Spleen (tissue), 11 donors: Measurements from ENCODE around the gene ANKRD17. TPM values are rescaled to one million over a fixed set of nuclear protein-coding genes. Genes with fewer than 3 reads are reported as not detected.
A peak's percentile ranks its signal among the peaks of the same experiment; 100 is the strongest.

Experiments
- DNase-seq: peaks from one replicate; pipeline ENCODE4 v3.0.0-alpha.2; 2020
- H3K27ac ChIP-seq, 8 donors: fragments of 200-600 bp; sonication (generic) in 7 of 8; 1 replicate in 4 of 8; 2 replicates in 4 of 8; pipeline versions ENCODE4 v1.5.0 to v1.8.0; 2016 to 2021; ENCODE audit warnings: inconsistent platforms in 4 of 8, mild to moderate bottlenecking in 4 of 8, moderate library complexity in 1 of 8
- H3K27me3 ChIP-seq, 7 donors: fragments of 200-600 bp; sonication (generic) in 6 of 7; replicated peaks in 1 of 7; 1 replicate in 4 of 7; 2 replicates in 3 of 7; pipeline versions ENCODE4 v1.5.0 to v1.8.0; 2016 to 2021; ENCODE audit warnings: inconsistent platforms in 3 of 7, mild to moderate bottlenecking in 1 of 7
- H3K36me3 ChIP-seq, 6 donors: fragments of 200-600 bp; sonication (generic) in 5 of 6; 1 replicate in 4 of 6; 2 replicates in 2 of 6; pipeline versions ENCODE4 v1.5.0 to v1.8.0; 2016 to 2021; ENCODE audit warnings: inconsistent platforms in 2 of 6
- H3K4me1 ChIP-seq, 6 donors: fragments of 200-600 bp; sonication (generic) in 5 of 6; 1 replicate in 3 of 6; 2 replicates in 3 of 6; pipeline versions ENCODE4 v1.5.0 to v1.8.0; 2016 to 2021; ENCODE audit warnings: inconsistent platforms in 3 of 6
- H3K4me3 ChIP-seq, 8 donors: fragments of 200-600 bp; sonication (generic) in 7 of 8; 1 replicate in 4 of 8; 2 replicates in 4 of 8; pipeline versions ENCODE4 v1.5.0 to v1.8.0; 2016 to 2021; ENCODE audit warnings: inconsistent platforms in 4 of 8, mild to moderate bottlenecking in 4 of 8, moderate library complexity in 2 of 8
- H3K9me3 ChIP-seq, 8 donors: fragments of 200-600 bp; sonication (generic) in 7 of 8; 1 replicate in 4 of 8; 2 replicates in 4 of 8; pipeline versions ENCODE4 v1.5.0 to v1.8.0; 2016 to 2021; ENCODE audit warnings: inconsistent platforms in 4 of 8
- CTCF ChIP-seq, 11 experiments: fragments of 200-600 bp in 7 of 11; fragments of 450-650 bp in 4 of 11; sonication (generic) in 4 of 11; IDR thresholded peaks in 8 of 11; conservative IDR thresholded peaks in 3 of 11; 1 replicate in 7 of 11; 2 replicates in 4 of 11; pipeline versions ENCODE4 v1.4.0 to v1.8.0; 2016 to 2021; ENCODE audit warnings: antibody characterized with exemption in 11 of 11, inconsistent platforms in 4 of 11, mild to moderate bottlenecking in 1 of 11
- POLR2A ChIP-seq, 3 donors: fragments of 450-650 bp; IDR thresholded peaks; one replicate each; pipeline ENCODE4 v1.5.1; 2017; ENCODE audit warnings: antibody characterized with exemption in 3 of 3, mild to moderate bottlenecking in 1 of 3
- POLR2AphosphoS5 ChIP-seq, 3 donors: sonication (generic); formaldehyde crosslinking; IDR thresholded peaks; one replicate each; pipeline ENCODE4 v1.5.1; 2017; ENCODE audit warnings: antibody characterized with exemption in 3 of 3
- WGBS, 5 donors: extraction: QIAGEN DNeasy Blood & Tissue Kit in 3 of 5; methylation state at CpG; one replicate each; pipeline versions ENCODE4 v1.1.5 to v1.1.7; 2013 to 2018; 5-methylcytosine and 5-hydroxymethylcytosine counted together
- intact Hi-C: fragments of 100-400 bp; cut with DNase I; formaldehyde crosslinking; loops from one replicate; pipeline ENCODE4 v1.15.0; 2023; ENCODE audit warnings: low total_unique reads
- polyA plus RNA-seq, 3 donors: library from polyadenylated mRNA; stranded (reverse); fragments of 200-250 nt; gene quantifications; one replicate each; pipeline ENCODE4 v1.2.1, GENCODE V29; 2013
- total RNA-seq, 7 donors: library from RNA; depleted of rRNA in 3 of 7; stranded (reverse); fragments of >200 nt in 3 of 7; fragmentation: NEBNext Ultra II Directional in 4 of 7; extraction: Animal tissue kit (Norgen Biotek cat#: 25700) in 4 of 7; gene quantifications; one replicate each; pipeline versions ENCODE4 v1.1.0 to v1.2.1, GENCODE V29; 2016 to 2021
- donor health status: healthy with polysubstance abuse.
- donor health status: DM: no; HTN: no; CAD: no; lungs with moderate emphysema.
- donor health status: DM: no; HTN: no; CAD: no.
- donor health status: Bipolar disorder and iron deficiency.
- donor health status: healthy.
- donor health status: DM: no; HTN: no; CAD: no.
- donor health status: DM: yes; HTN: yes; CAD: no.

The ANKRD17 gene
- total and polyA plus RNA-seq, 10 donors: 7.1 to 71.5 (median 60.0) TPM

DNA sequence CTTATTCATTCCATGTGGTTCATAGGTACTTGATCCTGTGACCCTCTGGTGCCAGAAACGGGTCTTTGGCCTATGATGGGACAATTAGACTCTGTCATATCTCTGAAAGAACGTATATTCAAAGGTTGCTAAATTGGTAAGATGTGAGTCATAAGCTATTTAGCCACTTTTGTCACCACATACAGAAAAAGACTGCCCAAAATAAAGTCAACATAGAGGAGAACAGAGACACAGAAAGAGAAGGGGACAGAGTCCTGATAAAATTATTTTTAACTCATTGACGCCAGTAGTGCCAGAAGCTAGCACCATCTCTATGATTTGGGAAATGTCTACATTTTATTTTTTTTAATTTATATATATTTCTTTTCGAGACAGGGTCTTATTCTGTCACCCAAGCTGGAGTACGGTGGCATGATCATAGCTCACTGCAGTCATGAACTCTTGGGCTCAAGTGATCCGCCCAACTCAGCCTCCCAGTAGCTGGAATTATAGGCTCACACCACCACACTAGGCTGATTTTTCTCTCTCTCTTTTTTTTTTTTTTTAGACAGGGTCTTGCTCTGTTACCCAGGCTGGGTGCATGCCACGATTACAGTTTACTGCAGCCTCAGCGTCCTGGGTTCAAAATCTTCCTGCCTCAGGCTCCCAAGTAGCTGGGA is 96.9 kb downstream of the ANKRD17 start:
- Histone ChIP-seq H3K4me3 (no peak overlapping the region), H3K9me3 (peaks cover 0 to 12% (median 10%) of the 10 kb centered on the region in 8 donors), H3K4me1 (no peaks in the 10 kb centered on the region), H3K27ac (no peak overlapping the region), H3K36me3 (peaks cover 0 to 96% (median 38%) of the 10 kb centered on the region in 6 donors), H3K27me3 (no peaks in the 10 kb centered on the region)
- no peak for TF ChIP-seq CTCF (IDR thresholded peaks at IDR 0.05 in 8 of 11, conservative IDR thresholded peaks at IDR 0.05 in 3 of 11)
- TF ChIP-seq POLR2A (IDR thresholded peaks at IDR 0.05): no peak
- no peak for TF ChIP-seq POLR2AphosphoS5 (IDR thresholded peaks at IDR 0.05)
- intact Hi-C loops: no loop called here
- WGBS, 5 donors: 92 to 94% (median 93%) methylated on average over 8 of the region's 8 CpGs
- DNase-seq: no peak

GRCh38 chr4:73156394-73156793 is 102.2 kb downstream of the ANKRD17 start:
- Histone ChIP-seq H3K9me3 (no peaks in the 10 kb centered on the region), H3K27ac (no peak overlapping the region), H3K4me1 (no peaks in the 10 kb centered on the region), H3K4me3 (no peak overlapping the region), H3K36me3 (peaks cover 0 to 96% (median 48%) of the 10 kb centered on the region in 6 donors), H3K27me3 (no peaks in the 10 kb centered on the region)
- intact Hi-C loops: no loop called here
- 95 to 100% (median 97%) methylated on average over 3 of the region's 3 CpGs for WGBS, 5 donors
- TF ChIP-seq POLR2A (IDR thresholded peaks at IDR 0.05) (no peak), CTCF (IDR thresholded peaks at IDR 0.05 in 8 of 11, conservative IDR thresholded peaks at IDR 0.05 in 3 of 11) (no peak), POLR2AphosphoS5 (IDR thresholded peaks at IDR 0.05) (no peak)
- no peak for DNase-seq

DNA sequence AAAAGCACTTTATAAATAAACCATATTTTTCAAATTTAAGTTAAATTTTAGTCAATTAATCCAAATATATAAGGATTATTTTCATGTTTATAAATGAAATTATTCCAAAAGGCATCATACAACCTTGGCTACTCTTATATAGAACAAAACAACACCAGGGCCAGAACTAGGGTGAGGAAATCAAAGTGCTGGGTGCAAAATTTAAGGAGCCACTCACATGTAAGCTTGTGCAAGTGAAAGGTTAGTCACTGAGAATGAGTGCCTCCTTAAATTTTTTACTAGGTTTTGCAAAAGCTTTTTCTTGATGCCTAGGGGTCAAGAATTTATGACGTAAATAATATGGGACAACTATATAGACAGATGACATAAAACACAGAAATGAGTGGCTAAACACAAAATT is 105.7 kb downstream of the ANKRD17 start:
- Histone ChIP-seq H3K4me1 (no peaks in the 10 kb centered on the region), H3K9me3 (no peaks in the 10 kb centered on the region), H3K4me3 (no peak overlapping the region), H3K27ac (no peak overlapping the region), H3K27me3 (no peaks in the 10 kb centered on the region), H3K36me3 (peaks cover 0 to 96% (median 52%) of the 10 kb centered on the region in 6 donors)
- TF ChIP-seq POLR2A (IDR thresholded peaks at IDR 0.05): no peak
- TF ChIP-seq POLR2AphosphoS5 (IDR thresholded peaks at IDR 0.05): no peak
- no peak for TF ChIP-seq CTCF (IDR thresholded peaks at IDR 0.05 in 8 of 11, conservative IDR thresholded peaks at IDR 0.05 in 3 of 11)
- WGBS, 5 donors: 84 to 95% (median 87%) methylated on average over 1 of the region's 1 CpG
- intact Hi-C loops: no loop called here
- no peak for DNase-seq

- intact Hi-C loops: no loop called here
- Histone ChIP-seq H3K27ac (no peak overlapping the region), H3K36me3 (peaks cover 0 to 100% (median 70%) of the 10 kb centered on the region in 6 donors), H3K27me3 (no peaks in the 10 kb centered on the region), H3K4me3 (no peak overlapping the region), H3K9me3 (no peaks in the 10 kb centered on the region), H3K4me1 (no peaks in the 10 kb centered on the region)
- WGBS, 5 donors: 94 to 98% (median 98%) methylated on average over 4 of the region's 4 CpGs
- DNase-seq: no peak
- peak in 2 of 11 experiments; percentile 10 to 31 for TF ChIP-seq CTCF (IDR thresholded peaks at IDR 0.05 in 8 of 11, conservative IDR thresholded peaks at IDR 0.05 in 3 of 11)
- TF ChIP-seq POLR2AphosphoS5 (IDR thresholded peaks at IDR 0.05): no peak
Measured at GRCh38 chr4:73142995-73143547, 115.5 kb downstream of the ANKRD17 start.
